Fibroblast of villous mesenchyme (primary cell): ENCODE measurements around the gene FAM149A. TPM values are rescaled to one million over a fixed set of nuclear protein-coding genes. Genes with fewer than 3 reads are reported as not detected.
A peak's percentile ranks its signal among the peaks of the same experiment; 100 is the strongest.

Experiments
- DNase-seq: peaks from one replicate; pipeline ENCODE4 v3.0.0-alpha.2; 2010; ENCODE audit warnings: low read depth
- H3K4me3 ChIP-seq: 2 replicates; pipeline ENCODE4 v1.5.1; 2011; ENCODE audit warnings: low read depth, mild to moderate bottlenecking, low read length
- total RNA-seq: library from RNA; depleted of rRNA; stranded (reverse); fragments of >200 nt; gene quantifications from 2 replicates; pipeline ENCODE4 v1.2.3, GENCODE V29; 2012
- TF ChIP-seq, protein P1 (sequence below): IDR thresholded peaks from 2 replicates; pipeline ENCODE4 v1.5.1; 2012; ENCODE audit warnings: low read depth, mild to moderate bottlenecking, low read length; ENCODE audit not compliant: insufficient read depth

FAM149A gene
- total RNA-seq, 1 donor, result 0.43 TPM

DNA sequence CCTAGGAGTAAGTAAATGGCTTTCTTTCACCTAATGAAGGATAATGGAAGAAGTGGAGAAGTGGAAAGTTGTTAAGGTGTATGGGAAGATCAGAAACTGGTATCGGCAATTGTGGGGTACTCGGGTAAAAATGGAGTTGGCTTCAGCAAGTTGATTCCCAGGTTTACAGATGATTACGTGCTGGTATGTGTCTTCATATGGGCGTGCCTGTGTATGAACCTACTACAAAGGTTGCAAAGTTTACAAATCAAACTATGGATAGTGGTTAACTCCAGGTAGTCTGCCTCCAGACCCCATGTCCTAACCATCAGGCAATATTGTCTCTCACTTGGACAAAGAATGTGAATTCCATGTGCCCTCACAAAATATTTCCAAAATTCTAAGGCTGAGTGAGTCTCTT, 34.8 kb upstream of the FAM149A start:
- TF ChIP-seq, protein P1, sequence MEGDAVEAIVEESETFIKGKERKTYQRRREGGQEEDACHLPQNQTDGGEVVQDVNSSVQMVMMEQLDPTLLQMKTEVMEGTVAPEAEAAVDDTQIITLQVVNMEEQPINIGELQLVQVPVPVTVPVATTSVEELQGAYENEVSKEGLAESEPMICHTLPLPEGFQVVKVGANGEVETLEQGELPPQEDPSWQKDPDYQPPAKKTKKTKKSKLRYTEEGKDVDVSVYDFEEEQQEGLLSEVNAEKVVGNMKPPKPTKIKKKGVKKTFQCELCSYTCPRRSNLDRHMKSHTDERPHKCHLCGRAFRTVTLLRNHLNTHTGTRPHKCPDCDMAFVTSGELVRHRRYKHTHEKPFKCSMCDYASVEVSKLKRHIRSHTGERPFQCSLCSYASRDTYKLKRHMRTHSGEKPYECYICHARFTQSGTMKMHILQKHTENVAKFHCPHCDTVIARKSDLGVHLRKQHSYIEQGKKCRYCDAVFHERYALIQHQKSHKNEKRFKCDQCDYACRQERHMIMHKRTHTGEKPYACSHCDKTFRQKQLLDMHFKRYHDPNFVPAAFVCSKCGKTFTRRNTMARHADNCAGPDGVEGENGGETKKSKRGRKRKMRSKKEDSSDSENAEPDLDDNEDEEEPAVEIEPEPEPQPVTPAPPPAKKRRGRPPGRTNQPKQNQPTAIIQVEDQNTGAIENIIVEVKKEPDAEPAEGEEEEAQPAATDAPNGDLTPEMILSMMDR, result no peak
- DNase-seq, result no peak
- peak overlapping the region; percentile 61 for H3K4me3 ChIP-seq

DNA sequence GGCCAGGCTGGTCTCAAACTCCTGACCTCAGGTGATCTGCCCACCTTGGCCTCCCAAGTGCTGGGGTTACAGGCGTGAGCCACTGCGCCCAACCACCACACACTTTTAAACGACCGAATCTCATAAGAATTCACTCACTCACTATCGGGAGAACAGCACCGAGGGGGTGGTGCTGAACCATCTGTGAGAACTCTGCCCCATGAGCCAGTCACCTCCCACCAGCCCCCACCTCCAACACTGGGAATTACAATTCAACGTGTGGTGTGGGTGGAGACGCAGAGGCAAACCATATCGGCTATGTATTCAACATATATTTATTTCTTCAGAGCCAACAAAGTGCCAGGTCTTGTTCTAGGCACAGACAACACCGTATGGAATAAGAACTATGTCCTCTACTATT, 32.0 kb upstream of the FAM149A start:
- TF ChIP-seq, protein P1, result no peak
- DNase-seq, result no peak
- no peak overlapping the region for H3K4me3 ChIP-seq

- DNase-seq, result no peak
- TF ChIP-seq, protein P1, result no peak
- H3K4me3 ChIP-seq, result no peak overlapping the region
Measured at GRCh38 chr4:186074189-186074588, 30.3 kb upstream of the FAM149A start.

DNA sequence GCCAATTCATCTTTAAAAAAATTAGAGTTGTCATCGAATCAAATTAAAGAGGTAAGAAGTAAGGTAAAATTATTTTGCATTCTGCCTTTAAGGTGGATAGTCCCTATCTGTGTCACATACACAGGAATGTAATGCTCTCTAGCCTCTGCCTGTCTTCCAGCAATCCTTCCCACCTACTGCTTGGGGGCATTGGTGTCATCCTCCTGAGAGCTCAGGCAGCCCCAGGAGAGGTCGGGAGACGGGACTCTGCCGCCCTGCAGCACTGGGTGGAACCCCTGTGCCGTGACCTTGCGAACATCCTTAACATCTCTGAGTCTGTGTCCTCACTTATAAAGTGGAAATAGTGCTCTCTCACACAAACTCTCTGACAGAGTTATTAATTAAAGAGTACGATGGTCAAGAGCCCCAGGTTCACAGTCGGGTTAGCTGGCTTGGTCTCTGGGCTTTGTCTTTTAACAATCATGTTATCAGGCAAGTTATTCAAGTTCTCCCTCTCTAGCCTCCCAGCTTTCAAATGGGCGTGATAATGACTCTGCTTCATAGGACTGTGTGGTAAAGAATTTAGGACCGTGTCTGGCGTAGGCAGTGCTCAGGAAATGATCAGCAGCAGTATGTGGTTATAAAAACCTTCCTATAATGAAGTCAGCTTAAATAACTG, 25.4 kb upstream of the FAM149A start:
- no peak overlapping the region for H3K4me3 ChIP-seq
- TF ChIP-seq, protein P1, result no peak
- no peak for DNase-seq

DNA sequence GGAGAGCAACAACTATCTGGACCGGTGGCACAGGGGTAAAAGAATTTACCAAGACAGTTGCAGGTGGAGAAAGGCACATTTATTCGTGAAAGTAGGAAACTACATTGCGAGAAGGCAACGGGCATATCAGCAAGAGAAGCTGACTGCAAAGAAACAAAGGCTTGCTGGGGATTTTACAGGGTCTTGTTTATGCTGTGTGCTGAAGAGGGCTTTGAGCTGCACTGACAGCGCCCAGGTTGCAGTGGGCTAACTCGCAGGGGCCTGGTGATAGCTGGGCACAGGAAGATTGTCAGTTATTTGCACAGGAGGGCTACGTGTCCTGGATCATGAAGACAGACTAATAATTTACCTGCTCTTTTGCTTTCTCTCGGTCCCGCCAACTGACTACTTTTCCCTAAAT, 24.8 kb upstream of the FAM149A start:
- H3K4me3 ChIP-seq, result no peak overlapping the region
- DNase-seq, result no peak
- TF ChIP-seq, protein P1, result no peak

GRCh38 chr4:186081202-186081807, 23.2 kb upstream of the FAM149A start:
- no peak for DNase-seq
- TF ChIP-seq, protein P1, result no peak
- no peak overlapping the region for H3K4me3 ChIP-seq
